Gastroesophageal sphincter (tissue), 3 donors: Measurements from ENCODE around the gene NPHP4.

Experiments used
- POLR2A ChIP-seq, 2 donors: fragments of 450-650 bp; IDR thresholded peaks; one replicate each; pipeline ENCODE4 v1.6.1; 2017; ENCODE audit warnings: antibody characterized with exemption in 2 of 2, mild to moderate bottlenecking in 2 of 2, moderate library complexity in 1 of 2
- POLR2AphosphoS5 ChIP-seq: sonication (generic); formaldehyde crosslinking; IDR thresholded peaks from one replicate; pipeline ENCODE4 v1.6.1; 2017; ENCODE audit warnings: antibody characterized with exemption
- TF ChIP-seq, protein P1 (sequence below), 4 experiments: fragments of 200-600 bp in 2 of 4; fragments of 450-650 bp in 2 of 4; sonication (generic) in 1 of 4; IDR thresholded peaks; one replicate each; pipeline ENCODE4 v1.5.1; 2017 to 2019; ENCODE audit warnings: antibody characterized with exemption in 4 of 4, mild to moderate bottlenecking in 2 of 4, moderate library complexity in 2 of 4

- TF ChIP-seq, protein P1, sequence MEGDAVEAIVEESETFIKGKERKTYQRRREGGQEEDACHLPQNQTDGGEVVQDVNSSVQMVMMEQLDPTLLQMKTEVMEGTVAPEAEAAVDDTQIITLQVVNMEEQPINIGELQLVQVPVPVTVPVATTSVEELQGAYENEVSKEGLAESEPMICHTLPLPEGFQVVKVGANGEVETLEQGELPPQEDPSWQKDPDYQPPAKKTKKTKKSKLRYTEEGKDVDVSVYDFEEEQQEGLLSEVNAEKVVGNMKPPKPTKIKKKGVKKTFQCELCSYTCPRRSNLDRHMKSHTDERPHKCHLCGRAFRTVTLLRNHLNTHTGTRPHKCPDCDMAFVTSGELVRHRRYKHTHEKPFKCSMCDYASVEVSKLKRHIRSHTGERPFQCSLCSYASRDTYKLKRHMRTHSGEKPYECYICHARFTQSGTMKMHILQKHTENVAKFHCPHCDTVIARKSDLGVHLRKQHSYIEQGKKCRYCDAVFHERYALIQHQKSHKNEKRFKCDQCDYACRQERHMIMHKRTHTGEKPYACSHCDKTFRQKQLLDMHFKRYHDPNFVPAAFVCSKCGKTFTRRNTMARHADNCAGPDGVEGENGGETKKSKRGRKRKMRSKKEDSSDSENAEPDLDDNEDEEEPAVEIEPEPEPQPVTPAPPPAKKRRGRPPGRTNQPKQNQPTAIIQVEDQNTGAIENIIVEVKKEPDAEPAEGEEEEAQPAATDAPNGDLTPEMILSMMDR (IDR thresholded peaks at IDR 0.05): no peak
- TF ChIP-seq POLR2AphosphoS5 (no peak), POLR2A (IDR thresholded peaks at IDR 0.05) (no peak)
Measured at GRCh38 chr1:6010554-6010953, 18.3 kb upstream of the NPHP4 start.
